HEK293T (cell line): ENCODE measurements around the gene MXD1.
"Not testable (repeated sequence)": the region's sequence is repeated elsewhere in the genome, so short reads cannot be mapped to it uniquely, and the experiment has no call there.

Experiments
- CTCF ChIA-PET: fragments of 350-600 bp; formaldehyde crosslinking; extraction: SDS; loops from one replicate; lab custom pipeline; 2021; ENCODE audit warnings: antibody characterized with exemption, inconsistent platforms; lab: Yijun Ruan, JAX
- POLR2A ChIA-PET: fragments of 350-600 bp; formaldehyde crosslinking; extraction: SDS; loops from one replicate; lab custom pipeline; 2020; ENCODE audit warnings: antibody characterized with exemption, inconsistent platforms; lab: Yijun Ruan, JAX
- DNase-seq: peaks from one replicate; pipeline ENCODE4 v3.0.0; 2012; ENCODE audit warnings: mixed read lengths; ENCODE audit errors: extremely low spot score
- ARNT ChIP-seq: fragments of 450-650 bp; IDR thresholded peaks from 2 replicates; pipeline ENCODE4 v1.6.1; 2017; ENCODE audit warnings: mild to moderate bottlenecking
- BHLHE40 ChIP-seq: fragments of 450-650 bp; IDR thresholded peaks from 2 replicates; pipeline ENCODE4 v1.6.1; 2016; ENCODE audit warnings: mild to moderate bottlenecking, moderate library complexity, borderline replicate concordance
- CTBP1 ChIP-seq: fragments of 450-650 bp; IDR thresholded peaks from 2 replicates; pipeline ENCODE4 v1.6.1; 2016; ENCODE audit warnings: borderline replicate concordance
- ELF4 ChIP-seq: fragments of 450-650 bp; IDR thresholded peaks from 2 replicates; pipeline ENCODE4 v1.6.1; 2017; ENCODE audit warnings: antibody characterized with exemption
- FOXA1 ChIP-seq: fragments of 450-650 bp; IDR thresholded peaks from 2 replicates; pipeline ENCODE4 v1.6.1; 2016; ENCODE audit warnings: mild to moderate bottlenecking
- FOXK2 ChIP-seq: fragments of 450-650 bp; IDR thresholded peaks from 2 replicates; pipeline ENCODE4 v1.6.1; 2016; ENCODE audit warnings: mild to moderate bottlenecking
- FOXM1 ChIP-seq: fragments of 450-650 bp; IDR thresholded peaks from 2 replicates; pipeline ENCODE4 v1.6.1; 2017; ENCODE audit warnings: mild to moderate bottlenecking, borderline replicate concordance
- HDGF ChIP-seq: fragments of 450-650 bp; IDR thresholded peaks from 2 replicates; pipeline ENCODE4 v1.6.1; 2017; ENCODE audit warnings: antibody characterized with exemption, borderline replicate concordance
- L3MBTL2 ChIP-seq: fragments of 450-650 bp; conservative IDR thresholded peaks from 2 replicates; pipeline ENCODE4 v1.6.1; 2016; ENCODE audit warnings: mild to moderate bottlenecking
- LEF1 ChIP-seq: fragments of 450-650 bp; IDR thresholded peaks from 2 replicates; pipeline ENCODE4 v1.6.1; 2017; ENCODE audit warnings: mild to moderate bottlenecking, borderline replicate concordance
- NFRKB ChIP-seq: fragments of 450-650 bp; IDR thresholded peaks from 2 replicates; pipeline ENCODE4 v1.6.1; 2016; ENCODE audit warnings: mild to moderate bottlenecking, moderate library complexity
- SP1 ChIP-seq: fragments of 450-650 bp; IDR thresholded peaks from 2 replicates; pipeline ENCODE4 v1.6.1; 2017
- SUZ12 ChIP-seq: fragments of 450-650 bp; IDR thresholded peaks from 2 replicates; pipeline ENCODE4 v1.6.1; 2016; ENCODE audit warnings: mild to moderate bottlenecking
- TARDBP ChIP-seq: fragments of 450-650 bp; IDR thresholded peaks from 2 replicates; pipeline ENCODE4 v1.6.1; 2016
- ZNF384 ChIP-seq: fragments of 450-650 bp; IDR thresholded peaks from 2 replicates; pipeline ENCODE4 v1.6.1; 2016
- TF ChIP-seq, protein P1 (sequence below): fragments of 450-650 bp; IDR thresholded peaks from 2 replicates; pipeline ENCODE4 v1.6.1; 2016

MXD1 gene

GRCh38 chr2:69950241-69950640 lies 35.3 kb downstream of the MXD1 start:
- CTCF ChIA-PET = no interaction called here
- TF ChIP-seq FOXM1 = no peak
- no peak for TF ChIP-seq FOXA1
- no peak for TF ChIP-seq NFRKB
- no peak for TF ChIP-seq CTBP1
- TF ChIP-seq ZNF384 = no peak
- no peak for TF ChIP-seq TARDBP
- no peak for TF ChIP-seq BHLHE40
- TF ChIP-seq SUZ12 = no peak
- no peak for TF ChIP-seq ARNT
- TF ChIP-seq ELF4 = no peak
- TF ChIP-seq FOXK2 = no peak
- TF ChIP-seq LEF1 = no peak
- no peak for TF ChIP-seq HDGF
- TF ChIP-seq, protein P1, sequence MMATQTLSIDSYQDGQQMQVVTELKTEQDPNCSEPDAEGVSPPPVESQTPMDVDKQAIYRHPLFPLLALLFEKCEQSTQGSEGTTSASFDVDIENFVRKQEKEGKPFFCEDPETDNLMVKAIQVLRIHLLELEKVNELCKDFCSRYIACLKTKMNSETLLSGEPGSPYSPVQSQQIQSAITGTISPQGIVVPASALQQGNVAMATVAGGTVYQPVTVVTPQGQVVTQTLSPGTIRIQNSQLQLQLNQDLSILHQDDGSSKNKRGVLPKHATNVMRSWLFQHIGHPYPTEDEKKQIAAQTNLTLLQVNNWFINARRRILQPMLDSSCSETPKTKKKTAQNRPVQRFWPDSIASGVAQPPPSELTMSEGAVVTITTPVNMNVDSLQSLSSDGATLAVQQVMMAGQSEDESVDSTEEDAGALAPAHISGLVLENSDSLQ = no peak
- TF ChIP-seq L3MBTL2 = no peak
- TF ChIP-seq SP1 = no peak
- DNase-seq = no peak
- POLR2A ChIA-PET = no interaction called here

- CTCF ChIA-PET, POLR2A ChIA-PET: not testable (repeated sequence)
Observed at GRCh38 chr2:69950671-69951070, 35.8 kb downstream of the MXD1 start.

GRCh38 chr2:69952336-69953115 lies 37.6 kb downstream of the MXD1 start:
- POLR2A ChIA-PET = no interaction called here
- DNase-seq = no peak
- no peak for TF ChIP-seq SP1
- no peak for TF ChIP-seq FOXM1
- no peak for TF ChIP-seq L3MBTL2
- TF ChIP-seq ELF4 = no peak
- TF ChIP-seq ARNT = no peak
- no peak for TF ChIP-seq FOXK2
- no peak for TF ChIP-seq HDGF
- TF ChIP-seq FOXA1 = no peak
- no peak for TF ChIP-seq NFRKB
- TF ChIP-seq BHLHE40 = no peak
- TF ChIP-seq LEF1 = no peak
- TF ChIP-seq TARDBP = no peak
- no peak for TF ChIP-seq CTBP1
- no peak for TF ChIP-seq SUZ12
- TF ChIP-seq, protein P1 = no peak
- TF ChIP-seq ZNF384 = no peak
- CTCF ChIA-PET = no interaction called here

More at GRCh38 chr2:69950671-69951070, 35.8 kb downstream of the MXD1 start:
- not testable (repeated sequence) for DNase-seq

DNA sequence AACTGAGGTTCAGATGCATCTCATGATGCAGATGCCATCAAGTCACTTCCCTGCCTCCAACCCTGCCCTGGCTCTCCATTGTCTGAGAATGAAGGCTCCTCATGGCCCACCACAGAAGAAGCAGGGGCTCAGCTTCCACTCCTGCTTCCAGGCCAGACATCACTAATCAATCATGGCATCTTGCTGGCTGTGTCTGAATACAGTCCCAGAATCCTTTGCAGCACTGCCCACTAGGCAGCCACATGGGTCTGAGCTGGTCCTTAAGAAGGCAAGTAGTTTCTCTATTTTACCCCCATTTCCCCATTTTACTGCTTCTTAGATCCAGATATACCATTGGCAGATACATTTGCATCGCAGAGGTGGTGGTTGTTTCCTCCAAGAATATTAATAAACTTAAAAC lies 39.2 kb downstream of the MXD1 start:
- no peak for TF ChIP-seq SP1
- TF ChIP-seq ELF4 = no peak
- TF ChIP-seq FOXM1 = no peak
- DNase-seq = no peak
- ChIA-PET POLR2A (no interaction called here), CTCF (interaction anchor here (0.5 kb wide), 1 partner anchor 191 kb away, joined by 3 read pairs; no protein-coding TSS in a partner anchor)

- no peak for DNase-seq
- POLR2A ChIA-PET = interaction anchor here (0.6 kb wide), 1 partner anchor 14 kb away, joined by 3 read pairs; no protein-coding TSS in a partner anchor
- CTCF ChIA-PET = no interaction called here
- TF ChIP-seq ARNT (no peak), SP1 (no peak), NFRKB (no peak), LEF1 (no peak), TARDBP (no peak), ELF4 (no peak), HDGF (no peak), FOXA1 (no peak), SUZ12 (no peak), FOXK2 (no peak)
Observed at GRCh38 chr2:69955029-69955428, 40.1 kb downstream of the MXD1 start.

DNA sequence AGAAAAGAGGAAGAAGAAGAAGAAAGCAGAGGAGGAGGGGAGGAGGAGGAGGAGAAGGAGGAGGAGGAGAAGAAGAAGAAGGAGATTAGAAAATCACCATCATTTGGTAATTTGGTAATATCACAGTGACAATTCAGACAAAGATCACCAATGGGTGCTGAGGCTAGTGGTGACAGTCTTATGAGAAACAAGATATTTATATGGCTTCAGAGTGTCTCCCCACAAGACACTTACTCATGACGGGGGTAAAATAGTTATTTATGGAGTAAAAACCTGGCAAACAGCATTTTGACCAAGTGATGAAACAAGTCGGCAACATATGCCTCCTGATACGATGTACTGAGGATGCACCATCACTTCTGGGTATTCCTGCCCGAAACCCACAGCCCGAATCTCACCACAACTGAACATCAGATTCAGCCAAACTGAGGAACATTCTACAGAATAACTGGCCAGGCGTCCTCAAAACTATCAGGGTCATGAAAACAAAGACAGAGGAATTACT lies 41.6 kb downstream of the MXD1 start:
- POLR2A ChIA-PET = no interaction called here
- DNase-seq = no peak
- no peak for TF ChIP-seq ZNF384
- TF ChIP-seq, protein P1 = no peak
- no peak for TF ChIP-seq SP1
- no peak for TF ChIP-seq HDGF
- TF ChIP-seq L3MBTL2 = no peak
- TF ChIP-seq NFRKB = no peak
- no peak for TF ChIP-seq CTBP1
- TF ChIP-seq ARNT = no peak
- no peak for TF ChIP-seq SUZ12
- no peak for TF ChIP-seq FOXK2
- no peak for TF ChIP-seq FOXM1
- TF ChIP-seq TARDBP = no peak
- TF ChIP-seq FOXA1 = no peak
- TF ChIP-seq LEF1 = no peak
- TF ChIP-seq BHLHE40 = no peak
- CTCF ChIA-PET = no interaction called here
